ENCODE measurements around the gene CA11. TPM values are rescaled to one million over a fixed set of nuclear protein-coding genes. Genes with fewer than 3 reads are reported as not detected.

Gene CA11
- total and polyA plus RNA-seq, 2 of the 8 experiments (the other 6 are each of a cell fraction or from before 2014, with no cell fraction given): 51.7 to 71.4 TPM

GRCh38 chr19:48674921-48675824 lies 29.2 kb upstream of the CA11 start (continued):
- TF ChIP-seq USF2 (IDR thresholded peaks at IDR 0.05; ENCODE audit: low read length) (no peak), TBP (IDR thresholded peaks at IDR 0.05; ENCODE audit: low read depth, low read length) (peak; percentile 23; the same call in 1 of the 2 replicates), YY1 (IDR thresholded peaks at IDR 0.05; ENCODE audit: low read depth, low read length) (peak; percentile 93), CBX8 (IDR thresholded peaks at IDR 0.05; ENCODE audit: borderline replicate concordance, low read depth, low read length) (no peak), SIN3A (conservative IDR thresholded peaks at IDR 0.05 in 1 of 2, IDR thresholded peaks at IDR 0.05 in 1 of 2; ENCODE audit: low read depth in 1 of 2, low read length in 2 of 2) (peak in 1 of 2 experiments; percentile 46; a peak in 1 of 4 replicates), CBX5 (IDR thresholded peaks at IDR 0.05; ENCODE audit: low read depth, low read length) (no peak), SAP30 (IDR thresholded peaks at IDR 0.05; ENCODE audit: insufficient read depth, insufficient replicate concordance, low read length) (peak; percentile 36), HDAC6 (IDR thresholded peaks at IDR 0.05; ENCODE audit: low read depth, low read length) (no peak), SUZ12 (IDR thresholded peaks at IDR 0.05; ENCODE audit: low read length) (no peak), GABPA (IDR thresholded peaks at IDR 0.05; ENCODE audit: borderline replicate concordance, insufficient read depth, low read length) (peak; percentile 71; the same call in 1 of the 2 replicates), EZH2 (IDR thresholded peaks at IDR 0.05; ENCODE audit: low read depth, low read length, severe bottlenecking) (no peak), KDM1A (IDR thresholded peaks at IDR 0.05; ENCODE audit: borderline replicate concordance, low read length) (peak; percentile 76; the same call in 1 of the 2 replicates), RBBP5 (IDR thresholded peaks at IDR 0.05; ENCODE audit: borderline replicate concordance, low read depth, low read length) (0 out of 2 replicates have a peak, but pooled peaks have one; percentile 60)

Measured in H1 (cell line).